Hepatocyte (in vitro differentiated cells): ENCODE data around the gene MBP.

Experiments
- EZH2 ChIP-seq: fragments of 200-600 bp; sonication (generic); IDR thresholded peaks from 2 replicates; pipeline ENCODE4 v1.6.1; 2016; ENCODE audit warnings: antibody characterized with exemption, mild to moderate bottlenecking, borderline replicate concordance
- TF ChIP-seq, protein P1 (sequence below): fragments of 200-600 bp; sonication (generic); IDR thresholded peaks from 2 replicates; pipeline ENCODE4 v1.5.1; 2016; ENCODE audit warnings: antibody characterized with exemption, mild to moderate bottlenecking; ENCODE audit not compliant: poor library complexity

GRCh38 chr18:77088963-77089722, 43.4 kb downstream of the MBP start:
- TF ChIP-seq, protein P1, sequence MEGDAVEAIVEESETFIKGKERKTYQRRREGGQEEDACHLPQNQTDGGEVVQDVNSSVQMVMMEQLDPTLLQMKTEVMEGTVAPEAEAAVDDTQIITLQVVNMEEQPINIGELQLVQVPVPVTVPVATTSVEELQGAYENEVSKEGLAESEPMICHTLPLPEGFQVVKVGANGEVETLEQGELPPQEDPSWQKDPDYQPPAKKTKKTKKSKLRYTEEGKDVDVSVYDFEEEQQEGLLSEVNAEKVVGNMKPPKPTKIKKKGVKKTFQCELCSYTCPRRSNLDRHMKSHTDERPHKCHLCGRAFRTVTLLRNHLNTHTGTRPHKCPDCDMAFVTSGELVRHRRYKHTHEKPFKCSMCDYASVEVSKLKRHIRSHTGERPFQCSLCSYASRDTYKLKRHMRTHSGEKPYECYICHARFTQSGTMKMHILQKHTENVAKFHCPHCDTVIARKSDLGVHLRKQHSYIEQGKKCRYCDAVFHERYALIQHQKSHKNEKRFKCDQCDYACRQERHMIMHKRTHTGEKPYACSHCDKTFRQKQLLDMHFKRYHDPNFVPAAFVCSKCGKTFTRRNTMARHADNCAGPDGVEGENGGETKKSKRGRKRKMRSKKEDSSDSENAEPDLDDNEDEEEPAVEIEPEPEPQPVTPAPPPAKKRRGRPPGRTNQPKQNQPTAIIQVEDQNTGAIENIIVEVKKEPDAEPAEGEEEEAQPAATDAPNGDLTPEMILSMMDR, result no peak
- TF ChIP-seq EZH2, result no peak
